HepG2 (cell line): ENCODE data around the gene CELSR3. TPM values are rescaled to one million over a fixed set of nuclear protein-coding genes. Genes with fewer than 3 reads are reported as not detected.

Source experiments
- ARNTL ChIP-seq: sonication (generic); formaldehyde crosslinking; IDR thresholded peaks from 2 replicates; pipeline ENCODE4 v1.4.0; 2020; ENCODE audit warnings: mild to moderate bottlenecking, missing genetic modification reagents
- DNMT1 ChIP-seq: sonication (generic); formaldehyde crosslinking; IDR thresholded peaks from 2 replicates; pipeline ENCODE4 v1.5.1; 2020; ENCODE audit warnings: mild to moderate bottlenecking, missing genetic modification reagents
- EEA1 ChIP-seq: sonication (generic); formaldehyde crosslinking; IDR thresholded peaks from 2 replicates; pipeline ENCODE4 v1.5.1; 2020; ENCODE audit warnings: mild to moderate bottlenecking, missing genetic modification reagents, borderline replicate concordance
- ELF3 ChIP-seq: IDR thresholded peaks from 2 replicates; pipeline ENCODE4 v1.6.1; 2016; ENCODE audit warnings: missing genetic modification reagents, missing compliant biosample characterization
- FOXC1 ChIP-seq: sonication (generic); formaldehyde crosslinking; IDR thresholded peaks from 2 replicates; pipeline ENCODE4 v1.8.0; 2022; ENCODE audit warnings: mild to moderate bottlenecking, missing genetic modification reagents, borderline replicate concordance
- HMG20A ChIP-seq: IDR thresholded peaks from 2 replicates; pipeline ENCODE4 v1.6.1; 2016; ENCODE audit warnings: borderline replicate concordance
- JUN ChIP-seq: sonication (generic); formaldehyde crosslinking; IDR thresholded peaks from 2 replicates; pipeline ENCODE4 v1.4.0; 2020; ENCODE audit warnings: mild to moderate bottlenecking, missing genetic modification reagents
- MIER2 ChIP-seq: IDR thresholded peaks from 2 replicates; pipeline ENCODE4 v1.6.1; 2016; ENCODE audit warnings: missing biosample characterization, missing genetic modification reagents
- NCOA5 ChIP-seq: sonication (generic); formaldehyde crosslinking; IDR thresholded peaks from 2 replicates; pipeline ENCODE4 v1.4.0; 2020; ENCODE audit warnings: missing genetic modification reagents
- NFYC ChIP-seq: IDR thresholded peaks from 2 replicates; pipeline ENCODE4 v1.6.1; 2016; ENCODE audit warnings: missing genetic modification reagents, missing compliant biosample characterization
- NR2C2 ChIP-seq: sonication (generic); formaldehyde crosslinking; IDR thresholded peaks from 2 replicates; pipeline ENCODE4 v1.4.0; 2020; ENCODE audit warnings: missing genetic modification reagents, mild to moderate bottlenecking, moderate library complexity, borderline replicate concordance
- PHF21A ChIP-seq: sonication (generic); formaldehyde crosslinking; IDR thresholded peaks from 2 replicates; pipeline ENCODE4 v1.5.0; 2020; ENCODE audit warnings: mild to moderate bottlenecking, missing genetic modification reagents
- PRPF4 ChIP-seq: fragments of 200-400 bp; formaldehyde crosslinking; IDR thresholded peaks from 2 replicates; pipeline ENCODE4 v1.6.1; 2016; ENCODE audit warnings: low read length, low read depth; ENCODE audit not compliant: poor library complexity, severe bottlenecking
- SALL2 ChIP-seq: sonication (generic); formaldehyde crosslinking; IDR thresholded peaks from 2 replicates; pipeline ENCODE4 v1.8.1; 2023; ENCODE audit warnings: mild to moderate bottlenecking, missing genetic modification reagents, inconsistent platforms
- ZBTB7A ChIP-seq: sonication (generic); formaldehyde crosslinking; IDR thresholded peaks from 2 replicates; pipeline ENCODE4 v1.8.0; 2022; ENCODE audit warnings: mild to moderate bottlenecking, missing genetic modification reagents
- ZNF749 ChIP-seq: sonication (generic); formaldehyde crosslinking; IDR thresholded peaks from 2 replicates; pipeline ENCODE4 v1.8.0; 2022; ENCODE audit warnings: mild to moderate bottlenecking, missing genetic modification reagents, moderate library complexity, borderline replicate concordance
- ZNF773 ChIP-seq: sonication (generic); formaldehyde crosslinking; IDR thresholded peaks from 2 replicates; pipeline ENCODE4 v1.4.0; 2020; ENCODE audit warnings: missing genetic modification reagents, borderline replicate concordance
- polyA plus RNA-seq, 8 experiments: library from polyadenylated mRNA; depleted of rRNA in 3 of 8; stranded (reverse) in 7 of 8; unstranded in 1 of 8; fragments of >200 nt; fragmentation: Illumina TruSeq in 4 of 8; extraction: Trizol in 4 of 8; gene quantifications; 2 replicates each; pipeline versions ENCODE4 v1.2.1 to v1.2.3, GENCODE V29; 2011 to 2016; ENCODE audit warnings: low read depth in 4 of 8, missing spikeins in 1 of 8, mixed read lengths in 1 of 8; ENCODE audit not compliant: insufficient read depth in 1 of 8
- total RNA-seq, 5 experiments: library from RNA; depleted of rRNA; stranded (reverse); fragments of >200 nt; fragmentation: Illumina TruSeq; extraction: Trizol; gene quantifications; 2 replicates each; pipeline ENCODE4 v1.2.3, GENCODE V29; 2016; ENCODE audit warnings: low read depth in 1 of 5
- TF ChIP-seq, protein P1 (sequence below): sonication (generic); formaldehyde crosslinking; IDR thresholded peaks from 2 replicates; pipeline ENCODE4 v1.8.1; 2022; ENCODE audit warnings: low read depth, mild to moderate bottlenecking, missing genetic modification reagents
- TF ChIP-seq, protein P2 (sequence below): sonication (generic); formaldehyde crosslinking; IDR thresholded peaks from 2 replicates; pipeline ENCODE4 v1.9.0; 2021; ENCODE audit warnings: missing genetic modification reagents, borderline replicate concordance
- TF ChIP-seq, protein P3 (sequence below): sonication (generic); formaldehyde crosslinking; IDR thresholded peaks from 2 replicates; pipeline ENCODE4 v1.5.1; 2020; ENCODE audit warnings: mild to moderate bottlenecking, missing genetic modification reagents, borderline replicate concordance
- TF ChIP-seq, protein P4 (sequence below): IDR thresholded peaks from 2 replicates; pipeline ENCODE4 v1.6.1; 2016

Gene CELSR3
- total and polyA plus RNA-seq, 2 of the 13 experiments (the other 11 are each of a cell fraction or from before 2014, with no cell fraction given), result 5.4 to 6.7 TPM

DNA sequence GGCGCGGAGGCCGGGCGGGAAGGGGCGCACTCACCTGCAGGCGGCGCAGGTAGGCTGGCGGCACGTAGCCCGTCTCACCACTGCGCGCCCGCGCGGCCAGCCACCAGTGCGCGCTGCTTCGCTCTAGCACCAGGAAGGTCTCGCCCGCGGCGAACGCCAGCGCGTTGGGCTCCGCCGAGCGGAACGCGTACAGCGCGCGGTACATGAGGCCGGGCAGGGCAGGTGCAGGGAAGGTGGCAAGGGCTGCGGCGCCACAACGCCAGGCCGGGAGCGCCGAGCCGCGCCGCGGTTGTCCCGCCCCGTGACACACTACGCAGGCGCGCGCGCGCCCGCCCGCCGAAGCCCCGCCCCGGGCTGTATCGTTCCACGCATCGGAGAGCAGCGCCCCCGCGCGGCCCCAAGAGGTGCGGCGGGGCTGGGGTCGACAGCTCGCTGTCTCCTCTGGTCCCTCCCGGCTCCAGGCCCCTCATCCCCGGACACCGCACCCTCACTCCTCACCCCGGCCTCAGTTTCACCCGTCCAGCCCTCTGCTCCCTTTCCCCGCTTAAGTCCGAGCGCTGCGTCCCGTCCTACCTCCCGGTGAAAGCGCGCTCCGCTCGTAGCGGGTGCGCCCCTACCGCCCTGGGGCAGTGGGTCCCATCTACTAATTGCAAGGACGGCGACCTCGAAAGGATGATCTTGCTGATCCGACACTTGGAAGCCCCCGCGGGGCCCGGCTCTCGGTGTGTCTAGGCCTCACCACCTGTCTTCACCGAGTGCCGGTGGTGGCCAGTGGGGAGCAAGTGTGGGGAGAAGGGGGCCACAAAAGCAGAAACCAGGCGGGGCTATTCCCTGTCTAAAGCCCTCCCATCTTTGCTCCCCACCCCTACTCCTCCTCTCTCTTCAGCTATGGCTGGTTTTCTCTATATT is 23.2 kb upstream of the CELSR3 start, which contains the start of gene NCKIPSD (continued):
- TF ChIP-seq, protein P1, sequence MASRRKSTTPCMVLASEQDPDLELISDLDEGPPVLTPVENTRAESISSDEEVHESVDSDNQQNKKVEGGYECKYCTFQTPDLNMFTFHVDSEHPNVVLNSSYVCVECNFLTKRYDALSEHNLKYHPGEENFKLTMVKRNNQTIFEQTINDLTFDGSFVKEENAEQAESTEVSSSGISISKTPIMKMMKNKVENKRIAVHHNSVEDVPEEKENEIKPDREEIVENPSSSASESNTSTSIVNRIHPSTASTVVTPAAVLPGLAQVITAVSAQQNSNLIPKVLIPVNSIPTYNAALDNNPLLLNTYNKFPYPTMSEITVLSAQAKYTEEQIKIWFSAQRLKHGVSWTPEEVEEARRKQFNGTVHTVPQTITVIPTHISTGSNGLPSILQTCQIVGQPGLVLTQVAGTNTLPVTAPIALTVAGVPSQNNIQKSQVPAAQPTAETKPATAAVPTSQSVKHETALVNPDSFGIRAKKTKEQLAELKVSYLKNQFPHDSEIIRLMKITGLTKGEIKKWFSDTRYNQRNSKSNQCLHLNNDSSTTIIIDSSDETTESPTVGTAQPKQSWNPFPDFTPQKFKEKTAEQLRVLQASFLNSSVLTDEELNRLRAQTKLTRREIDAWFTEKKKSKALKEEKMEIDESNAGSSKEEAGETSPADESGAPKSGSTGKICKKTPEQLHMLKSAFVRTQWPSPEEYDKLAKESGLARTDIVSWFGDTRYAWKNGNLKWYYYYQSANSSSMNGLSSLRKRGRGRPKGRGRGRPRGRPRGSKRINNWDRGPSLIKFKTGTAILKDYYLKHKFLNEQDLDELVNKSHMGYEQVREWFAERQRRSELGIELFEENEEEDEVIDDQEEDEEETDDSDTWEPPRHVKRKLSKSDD (CRISPR knock-in tag), result no peak
- TF ChIP-seq PRPF4 (no peak), NFYC (CRISPR knock-in tag) (no peak), JUN (CRISPR knock-in tag) (peak; percentile 56; the same call in 1 of the 2 replicates), ZBTB7A (peak; percentile 96), SALL2 (CRISPR knock-in tag) (peak; percentile 79; the same call in 1 of the 2 replicates), DNMT1 (CRISPR knock-in tag) (peak; percentile 99), EEA1 (CRISPR knock-in tag) (peak; percentile 96; the same call in 1 of the 2 replicates), ARNTL (CRISPR knock-in tag) (peak; percentile 79), PHF21A (CRISPR knock-in tag) (peak; percentile 49; the same call in 1 of the 2 replicates), ZNF749 (CRISPR knock-in tag) (no peak; the same call in 1 of the 2 replicates), NR2C2 (CRISPR knock-in tag) (peak; percentile 48; the same call in 1 of the 2 replicates), MIER2 (CRISPR knock-in tag) (peak; percentile 71), ELF3 (CRISPR knock-in tag) (peak; percentile 73), NCOA5 (CRISPR knock-in tag) (no peak), ZNF773 (peak; percentile 60; the same call in 1 of the 2 replicates), FOXC1 (no peak), HMG20A (CRISPR knock-in tag) (no peak)
- TF ChIP-seq, protein P2, sequence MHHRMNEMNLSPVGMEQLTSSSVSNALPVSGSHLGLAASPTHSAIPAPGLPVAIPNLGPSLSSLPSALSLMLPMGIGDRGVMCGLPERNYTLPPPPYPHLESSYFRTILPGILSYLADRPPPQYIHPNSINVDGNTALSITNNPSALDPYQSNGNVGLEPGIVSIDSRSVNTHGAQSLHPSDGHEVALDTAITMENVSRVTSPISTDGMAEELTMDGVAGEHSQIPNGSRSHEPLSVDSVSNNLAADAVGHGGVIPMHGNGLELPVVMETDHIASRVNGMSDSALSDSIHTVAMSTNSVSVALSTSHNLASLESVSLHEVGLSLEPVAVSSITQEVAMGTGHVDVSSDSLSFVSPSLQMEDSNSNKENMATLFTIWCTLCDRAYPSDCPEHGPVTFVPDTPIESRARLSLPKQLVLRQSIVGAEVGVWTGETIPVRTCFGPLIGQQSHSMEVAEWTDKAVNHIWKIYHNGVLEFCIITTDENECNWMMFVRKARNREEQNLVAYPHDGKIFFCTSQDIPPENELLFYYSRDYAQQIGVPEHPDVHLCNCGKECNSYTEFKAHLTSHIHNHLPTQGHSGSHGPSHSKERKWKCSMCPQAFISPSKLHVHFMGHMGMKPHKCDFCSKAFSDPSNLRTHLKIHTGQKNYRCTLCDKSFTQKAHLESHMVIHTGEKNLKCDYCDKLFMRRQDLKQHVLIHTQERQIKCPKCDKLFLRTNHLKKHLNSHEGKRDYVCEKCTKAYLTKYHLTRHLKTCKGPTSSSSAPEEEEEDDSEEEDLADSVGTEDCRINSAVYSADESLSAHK, result no peak
- TF ChIP-seq, protein P3, sequence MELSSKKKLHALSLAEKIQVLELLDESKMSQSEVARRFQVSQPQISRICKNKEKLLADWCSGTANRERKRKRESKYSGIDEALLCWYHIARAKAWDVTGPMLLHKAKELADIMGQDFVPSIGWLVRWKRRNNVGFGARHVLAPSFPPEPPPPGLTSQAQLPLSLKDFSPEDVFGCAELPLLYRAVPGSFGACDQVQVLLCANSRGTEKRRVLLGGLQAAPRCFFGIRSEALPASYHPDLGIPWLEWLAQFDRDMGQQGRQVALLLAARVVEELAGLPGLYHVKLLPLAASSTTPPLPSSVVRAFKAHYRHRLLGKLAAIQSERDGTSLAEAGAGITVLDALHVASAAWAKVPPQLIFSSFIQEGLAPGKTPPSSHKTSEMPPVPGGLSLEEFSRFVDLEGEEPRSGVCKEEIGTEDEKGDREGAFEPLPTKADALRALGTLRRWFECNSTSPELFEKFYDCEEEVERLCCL (CRISPR knock-in tag), result no peak
- TF ChIP-seq, protein P4, sequence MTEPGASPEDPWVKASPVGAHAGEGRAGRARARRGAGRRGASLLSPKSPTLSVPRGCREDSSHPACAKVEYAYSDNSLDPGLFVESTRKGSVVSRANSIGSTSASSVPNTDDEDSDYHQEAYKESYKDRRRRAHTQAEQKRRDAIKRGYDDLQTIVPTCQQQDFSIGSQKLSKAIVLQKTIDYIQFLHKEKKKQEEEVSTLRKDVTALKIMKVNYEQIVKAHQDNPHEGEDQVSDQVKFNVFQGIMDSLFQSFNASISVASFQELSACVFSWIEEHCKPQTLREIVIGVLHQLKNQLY (CRISPR knock-in tag), result no peak
